Spleen (tissue), 11 donors: ENCODE measurements around the gene ARID3A. TPM values are rescaled to one million over a fixed set of nuclear protein-coding genes. Genes with fewer than 3 reads are reported as not detected.

Experiments
- DNase-seq: peaks from one replicate; pipeline ENCODE4 v3.0.0-alpha.2; 2020
- H3K27ac ChIP-seq, 8 donors: fragments of 200-600 bp; sonication (generic) in 7 of 8; 1 replicate in 4 of 8; 2 replicates in 4 of 8; pipeline versions ENCODE4 v1.5.0 to v1.8.0; 2016 to 2021; ENCODE audit warnings: inconsistent platforms in 4 of 8, mild to moderate bottlenecking in 4 of 8, moderate library complexity in 1 of 8
- H3K27me3 ChIP-seq, 7 donors: fragments of 200-600 bp; sonication (generic) in 6 of 7; replicated peaks in 1 of 7; 1 replicate in 4 of 7; 2 replicates in 3 of 7; pipeline versions ENCODE4 v1.5.0 to v1.8.0; 2016 to 2021; ENCODE audit warnings: inconsistent platforms in 3 of 7, mild to moderate bottlenecking in 1 of 7
- H3K36me3 ChIP-seq, 6 donors: fragments of 200-600 bp; sonication (generic) in 5 of 6; 1 replicate in 4 of 6; 2 replicates in 2 of 6; pipeline versions ENCODE4 v1.5.0 to v1.8.0; 2016 to 2021; ENCODE audit warnings: inconsistent platforms in 2 of 6
- H3K4me1 ChIP-seq, 6 donors: fragments of 200-600 bp; sonication (generic) in 5 of 6; 1 replicate in 3 of 6; 2 replicates in 3 of 6; pipeline versions ENCODE4 v1.5.0 to v1.8.0; 2016 to 2021; ENCODE audit warnings: inconsistent platforms in 3 of 6
- H3K4me3 ChIP-seq, 8 donors: fragments of 200-600 bp; sonication (generic) in 7 of 8; 1 replicate in 4 of 8; 2 replicates in 4 of 8; pipeline versions ENCODE4 v1.5.0 to v1.8.0; 2016 to 2021; ENCODE audit warnings: inconsistent platforms in 4 of 8, mild to moderate bottlenecking in 4 of 8, moderate library complexity in 2 of 8
- H3K9me3 ChIP-seq, 8 donors: fragments of 200-600 bp; sonication (generic) in 7 of 8; 1 replicate in 4 of 8; 2 replicates in 4 of 8; pipeline versions ENCODE4 v1.5.0 to v1.8.0; 2016 to 2021; ENCODE audit warnings: inconsistent platforms in 4 of 8
- CTCF ChIP-seq, 11 experiments: fragments of 200-600 bp in 7 of 11; fragments of 450-650 bp in 4 of 11; sonication (generic) in 4 of 11; IDR thresholded peaks in 8 of 11; conservative IDR thresholded peaks in 3 of 11; 1 replicate in 7 of 11; 2 replicates in 4 of 11; pipeline versions ENCODE4 v1.4.0 to v1.8.0; 2016 to 2021; ENCODE audit warnings: antibody characterized with exemption in 11 of 11, inconsistent platforms in 4 of 11, mild to moderate bottlenecking in 1 of 11
- POLR2A ChIP-seq, 3 donors: fragments of 450-650 bp; IDR thresholded peaks; one replicate each; pipeline ENCODE4 v1.5.1; 2017; ENCODE audit warnings: antibody characterized with exemption in 3 of 3, mild to moderate bottlenecking in 1 of 3
- POLR2AphosphoS5 ChIP-seq, 3 donors: sonication (generic); formaldehyde crosslinking; IDR thresholded peaks; one replicate each; pipeline ENCODE4 v1.5.1; 2017; ENCODE audit warnings: antibody characterized with exemption in 3 of 3
- WGBS, 5 donors: extraction: QIAGEN DNeasy Blood & Tissue Kit in 3 of 5; methylation state at CpG; one replicate each; pipeline versions ENCODE4 v1.1.5 to v1.1.7; 2013 to 2018; 5-methylcytosine and 5-hydroxymethylcytosine counted together
- intact Hi-C: fragments of 100-400 bp; cut with DNase I; formaldehyde crosslinking; loops from one replicate; pipeline ENCODE4 v1.15.0; 2023; ENCODE audit warnings: low total_unique reads
- polyA plus RNA-seq, 3 donors: library from polyadenylated mRNA; stranded (reverse); fragments of 200-250 nt; gene quantifications; one replicate each; pipeline ENCODE4 v1.2.1, GENCODE V29; 2013
- total RNA-seq, 7 donors: library from RNA; depleted of rRNA in 3 of 7; stranded (reverse); fragments of >200 nt in 3 of 7; fragmentation: NEBNext Ultra II Directional in 4 of 7; extraction: Animal tissue kit (Norgen Biotek cat#: 25700) in 4 of 7; gene quantifications; one replicate each; pipeline versions ENCODE4 v1.1.0 to v1.2.1, GENCODE V29; 2016 to 2021
- donor health status: healthy with polysubstance abuse.
- donor health status: DM: no; HTN: no; CAD: no; lungs with moderate emphysema.
- donor health status: DM: no; HTN: no; CAD: no.
- donor health status: Bipolar disorder and iron deficiency.
- donor health status: healthy.
- donor health status: DM: no; HTN: no; CAD: no.
- donor health status: DM: yes; HTN: yes; CAD: no.

ARID3A gene
- total and polyA plus RNA-seq, 10 donors = 2.5 to 42.5 (median 17.7) TPM

- Histone ChIP-seq H3K36me3 (peaks cover 0 to 37% (median 11%) of the 10 kb centered on the region in 6 donors), H3K9me3 (no peaks in the 10 kb centered on the region), H3K4me3 (peak overlapping the region; percentile 43 to 90 (median 87)), H3K27me3 (no peaks in the 10 kb centered on the region), H3K27ac (peak overlapping the region in 7 of 8 donors; percentile 87 to 98 (median 95)), H3K4me1 (peaks cover 1 to 79% (median 40%) of the 10 kb centered on the region in 6 donors)
- no peak for TF ChIP-seq POLR2AphosphoS5 (IDR thresholded peaks at IDR 0.05)
- no peak for TF ChIP-seq CTCF (IDR thresholded peaks at IDR 0.05 in 8 of 11, conservative IDR thresholded peaks at IDR 0.05 in 3 of 11)
- no peak for TF ChIP-seq POLR2A (IDR thresholded peaks at IDR 0.05)
- DNase-seq = no peak
- WGBS, 5 donors = 2 to 47% (median 16%) methylated on average over 3 to 15 of the region's 15 CpGs
- intact Hi-C loops = loop anchor here (10.0 kb wide), 1 partner anchor 143 kb away; no protein-coding TSS in a partner anchor
Observed at GRCh38 chr19:927351-927779, 1.5 kb downstream of the ARID3A start.

- Histone ChIP-seq H3K9me3 (no peaks in the 10 kb centered on the region), H3K27ac (peak overlapping the region in 7 of 8 donors; percentile 87 to 98 (median 95)), H3K36me3 (peaks cover 0 to 42% (median 11%) of the 10 kb centered on the region in 6 donors), H3K27me3 (no peaks in the 10 kb centered on the region), H3K4me1 (peaks cover 6 to 84% (median 45%) of the 10 kb centered on the region in 6 donors), H3K4me3 (peak overlapping the region in 7 of 8 donors; percentile 60 to 90 (median 88))
- DNase-seq = no peak
- intact Hi-C loops = loop anchor here (10.0 kb wide), 1 partner anchor 143 kb away; no protein-coding TSS in a partner anchor
- TF ChIP-seq POLR2AphosphoS5 (IDR thresholded peaks at IDR 0.05) (peak in 1 of 3 donors; percentile 14), POLR2A (IDR thresholded peaks at IDR 0.05) (no peak)
- 70 to 94% (median 83%) methylated on average over 3 to 12 of the region's 12 CpGs for WGBS, 5 donors
Observed at GRCh38 chr19:927780-928401, 2.1 kb downstream of the ARID3A start.

- 72 to 94% (median 81%) methylated on average over 14 to 18 of the region's 18 CpGs for WGBS, 5 donors
- TF ChIP-seq CTCF (IDR thresholded peaks at IDR 0.05 in 8 of 11, conservative IDR thresholded peaks at IDR 0.05 in 3 of 11) (no peak), POLR2A (IDR thresholded peaks at IDR 0.05) (no peak)
- Histone ChIP-seq H3K4me3 (peak overlapping the region in 1 of 8 donors; percentile 80), H3K27ac (peak overlapping the region in 6 of 8 donors; percentile 87 to 98 (median 95)), H3K27me3 (no peaks in the 10 kb centered on the region), H3K9me3 (no peaks in the 10 kb centered on the region), H3K36me3 (peaks cover 0 to 44% (median 11%) of the 10 kb centered on the region in 6 donors), H3K4me1 (peaks cover 14 to 87% (median 51%) of the 10 kb centered on the region in 6 donors)
- intact Hi-C loops = loop anchor here (10.0 kb wide), 1 partner anchor 144 kb away; no protein-coding TSS in a partner anchor
- DNase-seq = no peak
Observed at GRCh38 chr19:928471-929202, 2.8 kb downstream of the ARID3A start.

GRCh38 chr19:929203-929890 is 3.5 kb downstream of the ARID3A start:
- 91 to 97% (median 95%) methylated on average over 21 to 51 of the region's 51 CpGs for WGBS, 5 donors

More at GRCh38 chr19:929203-929890, 3.5 kb downstream of the ARID3A start:
- H3K4me3 ChIP-seq = no peak overlapping the region
- H3K4me1 ChIP-seq = peaks cover 20 to 87% (median 51%) of the 10 kb centered on the region in 6 donors
- H3K36me3 ChIP-seq = peaks cover 0 to 51% (median 11%) of the 10 kb centered on the region in 6 donors
- intact Hi-C loops = loop anchor here (10.0 kb wide), 1 partner anchor 145 kb away; no protein-coding TSS in a partner anchor
- no peaks in the 10 kb centered on the region for H3K27me3 ChIP-seq
- no peak for DNase-seq
- no peaks in the 10 kb centered on the region for H3K9me3 ChIP-seq
- H3K27ac ChIP-seq = peak overlapping the region in 2 of 8 donors; percentile 97 to 98
- TF ChIP-seq POLR2AphosphoS5 (IDR thresholded peaks at IDR 0.05) = peak in 1 of 3 donors; percentile 48
- TF ChIP-seq CTCF (IDR thresholded peaks at IDR 0.05 in 8 of 11, conservative IDR thresholded peaks at IDR 0.05 in 3 of 11) = no peak
